ENCODE measurements around the gene HJV.
"Not testable (repeated sequence)": the region's sequence is repeated elsewhere in the genome, so short reads cannot be mapped to it uniquely, and the experiment has no call there.

HJV gene, protein sequence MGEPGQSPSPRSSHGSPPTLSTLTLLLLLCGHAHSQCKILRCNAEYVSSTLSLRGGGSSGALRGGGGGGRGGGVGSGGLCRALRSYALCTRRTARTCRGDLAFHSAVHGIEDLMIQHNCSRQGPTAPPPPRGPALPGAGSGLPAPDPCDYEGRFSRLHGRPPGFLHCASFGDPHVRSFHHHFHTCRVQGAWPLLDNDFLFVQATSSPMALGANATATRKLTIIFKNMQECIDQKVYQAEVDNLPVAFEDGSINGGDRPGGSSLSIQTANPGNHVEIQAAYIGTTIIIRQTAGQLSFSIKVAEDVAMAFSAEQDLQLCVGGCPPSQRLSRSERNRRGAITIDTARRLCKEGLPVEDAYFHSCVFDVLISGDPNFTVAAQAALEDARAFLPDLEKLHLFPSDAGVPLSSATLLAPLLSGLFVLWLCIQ

DNA sequence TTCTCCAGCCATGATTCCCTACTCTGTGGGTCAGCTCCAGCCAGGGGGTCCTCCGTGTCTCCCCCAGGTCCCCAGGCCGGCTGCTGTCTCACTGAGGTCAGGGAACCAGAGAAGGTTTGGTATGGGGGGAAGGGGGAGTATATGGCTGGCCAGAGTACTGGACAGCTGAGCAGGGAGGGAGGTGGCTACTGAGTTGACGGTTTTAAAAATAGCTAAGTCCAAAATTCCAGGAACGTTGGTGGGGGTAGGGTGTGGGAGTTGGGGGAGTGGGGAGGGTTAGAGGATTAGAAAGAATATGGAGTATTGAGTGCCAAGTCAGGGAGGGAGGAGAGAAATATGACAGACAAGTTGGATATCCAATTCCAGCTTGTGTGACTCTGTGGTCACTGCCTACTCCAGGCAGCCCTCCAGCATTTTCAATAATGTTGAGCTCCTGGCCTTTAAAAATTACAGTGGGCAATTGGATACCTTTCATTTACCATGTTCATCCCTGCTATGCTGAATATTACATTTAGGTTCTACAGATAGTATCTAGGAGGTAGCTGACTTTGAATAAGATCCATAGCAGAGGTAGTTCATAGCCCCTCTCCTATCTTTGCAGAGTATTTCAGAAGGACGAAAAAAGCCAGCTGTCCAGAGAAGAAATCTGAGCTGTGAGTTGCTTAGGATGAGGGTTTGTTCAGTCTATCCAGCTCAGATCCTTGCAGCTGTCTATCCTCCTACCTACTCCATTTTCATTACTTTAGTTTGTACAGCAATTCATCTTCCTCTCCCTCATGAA, at the start of gene HJV:
Gene HJV, minus strand, starts transcription at position 114 of the 781 bp plus-strand sequence. CDS start 1,504 bp downstream, outside the sequence.
- no peak for DNase-seq (ENCODE audit: low read depth in 2 of 2)

DNA sequence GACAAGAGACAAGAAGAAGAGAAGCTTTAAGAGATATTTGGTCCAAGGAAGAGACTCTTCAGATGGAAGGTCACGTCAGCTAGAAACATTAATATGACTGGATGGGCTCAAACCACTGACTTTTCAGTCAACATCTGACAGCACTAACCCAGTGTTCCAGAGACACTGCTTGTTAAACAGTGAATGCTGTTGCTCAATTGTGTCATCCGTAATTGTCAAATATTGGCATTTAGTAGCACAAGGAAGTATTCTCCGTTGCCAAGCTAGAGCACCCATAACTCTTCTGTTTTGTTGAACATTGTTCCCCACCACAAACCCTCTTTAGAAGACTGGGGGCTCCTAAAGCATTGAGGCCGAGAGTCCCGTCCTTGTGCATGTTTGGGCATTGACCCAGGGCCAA, 37.6 kb upstream of the HJV start:
- DNase-seq (ENCODE audit: low read depth in 2 of 2), result not testable (repeated sequence)

DNA sequence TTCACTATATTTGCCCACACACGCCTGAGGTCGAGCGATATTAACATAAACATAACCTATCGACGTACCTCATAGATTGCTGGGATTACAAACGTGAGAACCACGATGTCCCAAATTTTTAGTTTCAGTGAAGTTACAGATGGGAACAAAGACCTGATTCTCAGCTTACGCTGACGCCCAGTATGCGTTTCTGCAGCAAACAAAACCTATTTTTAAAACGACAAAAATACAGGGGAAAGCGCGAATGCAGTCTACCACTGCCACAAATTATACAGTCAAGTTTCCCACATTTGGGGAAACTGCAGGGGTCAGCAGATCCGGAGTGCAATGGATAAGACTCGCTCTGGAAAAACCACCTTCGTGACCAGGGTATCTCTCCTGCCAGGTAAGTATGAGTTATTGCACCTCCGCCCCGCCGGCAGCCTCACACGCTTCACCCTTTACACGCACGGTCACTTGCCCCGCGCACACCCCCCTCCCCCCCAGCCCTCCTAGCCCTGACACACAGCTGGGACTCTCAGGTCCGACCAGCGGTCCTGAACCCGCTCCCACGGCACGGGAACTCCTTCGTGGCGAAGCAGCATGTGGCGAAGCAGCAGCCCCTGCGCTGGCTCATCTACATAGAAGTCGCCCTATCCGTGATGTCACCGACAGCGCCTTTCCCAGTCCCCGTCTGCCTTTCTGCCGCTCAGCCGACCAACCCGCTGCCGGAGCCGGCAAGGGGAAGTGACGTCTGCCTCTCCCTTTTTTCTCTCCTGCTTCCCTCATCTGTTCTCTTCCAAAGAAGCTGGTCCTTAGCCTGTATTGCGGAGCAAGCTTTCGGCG, 30.5 kb upstream of the HJV start:
- peak; percentile 60 to 61 for DNase-seq (ENCODE audit: low read depth in 2 of 2)

DNA sequence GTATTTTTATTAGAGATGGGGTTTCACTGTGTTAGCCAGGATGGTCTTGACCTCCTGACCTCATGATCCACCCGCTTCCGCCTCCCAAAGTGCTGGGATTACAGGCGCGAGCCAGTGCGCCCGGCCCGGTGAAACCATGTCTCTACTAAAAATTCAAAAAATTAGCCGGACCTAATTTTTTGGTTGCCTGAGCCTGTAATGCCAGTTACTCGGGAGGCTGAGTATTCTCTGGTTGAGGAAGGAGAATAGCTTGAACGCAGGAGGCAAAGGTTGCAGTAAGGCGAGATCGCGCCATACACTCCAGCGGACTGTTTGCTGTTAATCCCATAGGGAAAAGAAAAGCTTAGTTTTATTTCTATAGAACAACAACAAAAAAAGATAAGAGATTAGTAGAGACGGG, 29.9 kb upstream of the HJV start:
- DNase-seq (ENCODE audit: low read depth in 2 of 2), result no peak

DNA sequence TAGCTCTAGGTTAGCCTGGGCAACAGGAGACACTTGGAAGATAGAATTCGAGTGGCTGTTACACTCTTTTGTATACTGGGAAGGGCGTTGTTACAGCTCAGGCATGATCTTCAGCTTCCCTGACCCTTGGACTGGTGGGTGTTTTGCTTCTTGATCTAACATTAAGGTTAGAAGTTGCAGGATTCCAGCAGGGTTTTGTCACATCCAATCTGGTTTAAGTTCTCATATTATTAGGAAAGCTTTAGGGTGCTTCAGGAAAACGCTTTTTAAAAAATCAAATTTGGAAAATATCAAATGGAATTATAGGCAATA, 29.1 kb upstream of the HJV start:
- not testable (repeated sequence) for DNase-seq (ENCODE audit: low read depth in 2 of 2)

DNA sequence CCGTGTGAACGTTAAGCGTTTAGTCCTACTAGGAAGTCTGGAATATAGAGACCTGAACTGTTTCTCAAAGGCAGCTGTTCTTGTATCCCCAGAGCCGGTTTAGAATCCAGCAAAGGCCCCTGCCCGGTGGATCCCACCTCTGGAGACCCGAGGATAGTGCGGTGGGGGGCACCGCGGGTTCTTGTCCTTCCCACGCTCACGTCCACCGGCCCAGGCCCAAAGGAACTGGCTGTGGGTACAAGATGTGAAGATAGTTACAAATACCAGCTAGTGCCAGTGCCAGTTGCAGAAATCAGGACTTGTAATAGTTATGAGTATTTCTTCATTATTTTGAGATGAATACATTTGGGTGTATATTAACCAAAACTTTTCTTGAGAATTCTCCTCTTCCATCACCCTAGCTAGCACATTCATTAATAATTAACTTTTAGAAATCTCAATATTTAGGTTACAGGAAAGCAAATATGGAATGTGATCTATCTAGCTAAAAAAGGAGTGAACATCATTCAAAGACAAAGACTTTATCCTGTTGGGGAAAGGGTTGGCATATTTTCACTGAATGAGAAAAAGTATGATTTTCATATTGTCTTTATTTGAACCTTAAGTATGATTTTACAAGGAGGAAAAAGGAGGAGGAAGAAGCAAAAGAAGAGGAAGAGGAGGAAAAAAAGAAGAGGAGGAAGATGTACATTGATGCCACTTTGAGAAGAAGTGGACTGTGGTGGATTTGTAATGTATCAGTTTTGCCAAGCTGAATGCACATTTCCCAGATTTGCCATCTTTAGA, 28.5 kb upstream of the HJV start:
- not testable (repeated sequence) for DNase-seq (ENCODE audit: low read depth in 2 of 2)

DNA sequence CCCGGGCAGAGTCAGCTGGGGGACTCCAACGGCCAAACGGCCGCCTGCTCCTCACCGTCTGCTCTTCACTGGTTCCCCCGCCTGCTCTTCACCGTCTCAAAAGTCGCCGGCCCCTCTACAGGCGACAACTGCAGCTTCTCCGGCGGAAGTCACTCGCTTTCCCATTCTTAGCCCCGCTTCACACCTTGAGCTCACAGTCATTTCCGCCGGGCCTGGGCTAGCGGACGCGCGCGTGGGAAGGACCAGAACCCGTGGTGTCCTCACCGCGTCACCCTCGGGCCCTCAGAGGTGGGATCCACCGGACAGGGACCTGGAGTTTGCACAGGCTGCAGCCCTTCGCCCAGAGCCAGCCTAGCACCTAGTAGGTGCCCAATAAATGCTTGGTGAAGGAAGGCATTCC, 27.9 kb upstream of the HJV start:
- no peak for DNase-seq (ENCODE audit: low read depth in 2 of 2)

DNA sequence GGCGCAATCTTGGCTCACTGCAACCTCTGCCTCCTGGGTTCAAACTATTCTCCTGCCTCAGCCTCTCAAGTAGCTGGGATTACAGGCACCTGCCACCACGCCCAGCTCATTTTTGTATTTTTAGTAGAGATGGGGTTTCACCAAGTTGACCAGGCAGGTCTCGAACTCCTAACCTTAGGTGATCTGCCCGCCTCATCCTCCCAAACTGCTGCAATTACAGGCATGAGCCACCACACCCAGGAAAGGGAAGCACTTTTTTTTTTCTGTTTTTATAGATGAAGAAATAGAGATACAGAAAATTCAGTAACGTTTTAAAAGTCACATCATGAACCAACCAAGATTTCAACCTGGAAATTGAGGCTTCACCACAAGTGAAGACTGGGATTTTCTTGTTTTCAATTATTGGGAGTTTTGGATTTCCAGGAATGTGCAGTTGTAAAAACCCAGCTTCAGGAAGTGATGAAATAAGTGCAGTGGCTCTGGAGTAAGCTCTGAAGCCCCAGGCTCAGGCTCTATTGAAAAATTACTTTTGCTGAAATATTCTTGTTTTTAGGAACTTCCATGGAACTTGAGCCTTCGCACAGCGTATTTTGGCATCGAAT, 27.1 kb upstream of the HJV start:
- DNase-seq (ENCODE audit: low read depth in 2 of 2), result not testable (repeated sequence)

DNA sequence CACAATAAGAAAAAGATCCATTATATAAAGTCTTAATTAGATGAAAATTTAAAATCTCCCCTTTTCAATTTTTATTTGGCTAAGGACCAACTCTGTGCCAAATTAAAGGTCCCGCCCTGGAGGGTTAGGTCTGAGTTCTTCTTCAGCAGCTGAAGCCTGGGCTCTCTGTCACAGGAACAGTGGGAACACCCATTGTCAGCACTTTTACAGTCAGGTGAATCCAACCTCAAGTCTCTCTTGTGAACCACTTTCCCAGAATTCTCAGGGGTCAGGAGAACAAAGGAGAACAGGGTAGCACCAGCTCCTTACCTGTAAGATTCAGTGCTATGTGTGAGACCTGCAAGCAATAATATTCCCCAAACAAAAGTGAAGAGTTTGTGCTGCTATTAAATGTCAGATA, 25.1 kb upstream of the HJV start:
- DNase-seq (ENCODE audit: low read depth in 2 of 2), result no peak

DNA sequence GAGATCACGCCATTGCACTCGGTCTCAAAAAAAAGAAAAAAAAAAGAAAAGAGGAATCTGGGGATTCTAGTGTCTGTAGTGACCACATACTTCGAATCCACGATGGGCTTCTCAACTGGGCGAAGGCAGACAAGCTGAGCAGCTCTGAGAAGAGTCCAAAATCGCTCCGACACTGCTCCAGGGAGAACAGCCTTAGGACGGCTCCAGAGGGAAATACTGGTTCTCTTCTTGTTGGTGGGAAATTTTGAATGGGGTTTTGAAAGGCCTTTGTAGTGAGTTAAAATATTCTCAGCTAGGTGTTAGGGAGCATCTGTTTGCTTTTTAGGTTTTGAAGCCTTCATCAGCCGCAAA, 18.3 kb upstream of the HJV start:
- DNase-seq (ENCODE audit: low read depth in 2 of 2), result no peak

DNA sequence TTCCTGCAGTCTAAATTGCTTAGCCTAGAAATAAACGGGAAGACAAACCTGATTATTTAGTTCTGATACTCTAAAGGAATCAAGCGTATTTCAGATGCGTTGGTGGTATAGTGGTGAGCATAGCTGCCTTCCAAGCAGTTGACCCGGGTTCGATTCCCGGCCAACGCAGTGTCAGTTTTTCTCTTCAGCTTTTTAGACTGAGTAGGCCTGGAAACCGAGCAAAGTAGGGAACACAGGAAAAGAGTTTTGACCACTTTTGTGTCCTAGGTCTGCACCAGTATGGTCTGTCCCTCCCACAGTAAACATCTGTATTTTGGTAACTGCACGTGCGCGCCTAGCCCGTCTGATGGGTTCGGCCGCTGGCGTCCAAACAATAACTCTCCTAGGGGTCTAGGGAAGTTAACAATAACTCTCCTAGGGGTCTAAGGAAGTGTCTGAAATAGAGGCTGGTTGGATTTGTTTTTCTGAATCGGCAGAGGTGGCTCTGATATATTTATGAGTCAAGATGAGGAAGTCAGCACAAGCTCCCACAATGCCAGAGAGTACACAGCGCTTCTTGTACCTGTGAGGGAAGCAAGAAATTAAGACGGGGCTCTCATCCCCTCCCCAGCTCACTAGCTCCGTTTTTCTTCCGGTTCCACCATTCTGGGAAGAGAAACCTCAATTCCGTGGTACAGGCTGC, 15.6 kb upstream of the HJV start:
- peak; percentile 63 to 69 for DNase-seq (ENCODE audit: low read depth in 2 of 2)

DNA sequence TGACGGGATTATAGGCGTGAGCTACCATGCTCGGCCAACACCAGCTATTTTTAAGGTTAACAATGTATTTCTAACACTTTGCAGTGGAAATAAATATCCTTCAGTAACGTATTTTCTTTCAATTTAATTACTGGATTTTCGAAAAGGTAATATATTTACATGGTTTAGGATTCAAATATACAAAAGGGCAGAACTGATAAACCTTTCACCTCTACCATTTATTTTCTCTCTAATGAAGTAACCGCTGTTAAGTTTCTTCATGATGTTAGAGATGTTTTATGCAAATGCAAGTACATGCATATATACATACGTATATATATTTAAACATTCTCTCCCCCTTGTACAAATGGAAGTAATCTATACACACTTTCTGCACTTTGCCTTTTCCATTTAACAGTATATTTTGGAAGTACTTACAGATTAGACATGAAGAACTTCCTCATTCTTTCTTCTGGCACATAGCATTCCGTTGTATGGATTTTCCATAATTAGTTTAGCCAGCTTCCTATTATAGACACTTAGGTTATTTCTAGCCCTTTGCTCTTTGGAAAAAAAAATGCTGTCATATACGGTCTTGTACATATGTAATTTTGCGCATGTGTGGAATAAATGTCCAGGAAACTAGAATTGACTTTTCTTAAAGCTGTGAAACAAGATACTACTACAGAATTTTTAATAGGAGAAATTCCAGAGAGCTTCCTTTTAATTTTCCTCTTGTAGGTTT, 14.9 kb upstream of the HJV start:
- DNase-seq (ENCODE audit: low read depth in 2 of 2), result no peak

DNA sequence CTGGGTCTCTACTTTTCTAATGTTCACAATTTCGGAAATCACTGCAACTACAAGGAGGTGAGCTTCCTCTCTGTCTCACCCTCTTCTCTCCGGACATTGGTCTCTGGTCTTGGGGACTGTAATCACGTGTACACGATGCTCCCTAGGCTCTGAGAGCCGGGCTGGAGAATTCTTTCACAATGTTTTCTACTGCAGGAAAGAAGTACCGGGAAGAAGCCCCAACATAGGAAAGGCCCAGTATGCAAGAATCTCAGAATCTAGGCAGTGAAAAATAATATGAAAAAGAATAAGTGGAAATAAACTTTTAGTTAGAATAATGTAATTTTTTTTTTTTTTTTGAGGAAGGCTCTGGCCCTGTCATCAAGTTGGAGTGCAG, 13.5 kb upstream of the HJV start:
- no peak for DNase-seq (ENCODE audit: low read depth in 2 of 2)

DNA sequence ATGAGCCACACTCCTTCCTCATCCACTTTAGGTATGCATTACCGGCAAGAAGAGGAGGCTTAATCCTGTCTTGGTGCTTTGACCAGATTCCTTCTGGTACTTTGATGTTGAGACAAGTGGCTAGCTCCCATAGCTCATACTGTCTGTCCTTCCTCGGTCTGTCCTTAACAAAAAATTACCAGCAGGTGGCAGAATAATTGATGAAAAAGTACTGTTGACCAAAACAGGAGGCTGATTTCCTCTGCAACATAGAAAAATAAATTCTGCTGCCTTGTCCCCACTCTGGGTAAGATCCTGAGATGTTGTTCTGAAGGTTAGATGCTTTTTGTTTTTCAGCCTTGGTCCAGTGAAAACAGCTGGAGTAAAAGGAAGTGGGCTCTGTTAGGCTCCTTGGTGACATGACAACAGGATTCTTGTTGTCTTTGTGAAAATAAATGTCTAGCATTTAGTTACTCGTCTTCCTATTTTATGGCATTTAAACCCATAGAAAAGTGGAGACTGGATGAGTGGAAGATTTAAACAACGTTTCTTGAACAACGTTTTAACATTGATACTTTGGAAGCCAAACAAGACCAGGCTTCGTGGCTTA, 11.2 kb upstream of the HJV start:
- DNase-seq (ENCODE audit: low read depth in 2 of 2), result no peak

DNA sequence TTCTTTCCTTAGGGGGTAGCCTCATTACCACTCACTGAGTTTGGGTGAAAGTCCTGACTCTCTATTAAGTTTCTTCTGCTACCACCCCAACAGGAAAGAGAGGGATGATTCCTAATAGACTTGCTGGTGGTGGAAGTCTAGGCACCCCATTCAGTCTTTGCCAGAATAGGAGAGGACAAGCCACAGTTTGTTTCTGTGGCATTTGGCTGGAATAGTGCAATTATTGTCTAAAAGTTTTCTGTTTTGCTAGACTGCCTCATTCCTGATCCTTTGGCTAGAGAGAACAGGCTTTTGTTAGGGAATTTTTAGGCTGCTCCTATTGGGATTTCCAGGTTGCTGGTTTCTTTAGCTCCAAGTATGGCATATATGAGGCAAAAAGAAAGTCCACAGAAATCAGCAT, 9.9 kb upstream of the HJV start:
- no peak for DNase-seq (ENCODE audit: low read depth in 2 of 2)

DNA sequence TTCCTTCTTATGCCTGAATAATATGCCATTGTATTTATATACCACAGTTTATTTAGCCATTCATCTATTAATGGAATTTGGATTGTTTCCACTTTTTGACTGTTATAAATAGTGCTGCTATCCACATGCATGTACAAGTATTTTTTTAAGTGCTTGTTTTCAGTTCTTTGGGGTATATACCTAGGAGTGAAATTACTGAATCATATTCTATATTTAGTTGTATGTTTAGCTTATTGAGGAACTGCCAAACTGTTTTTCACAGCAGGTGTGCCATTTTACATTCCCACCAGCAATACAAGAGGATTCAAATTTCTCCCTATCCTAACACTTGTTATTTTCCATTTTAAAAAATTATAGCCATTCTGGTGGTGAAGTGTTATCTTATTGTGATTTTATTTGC, 7.6 kb upstream of the HJV start:
- DNase-seq (ENCODE audit: low read depth in 2 of 2), result no peak

DNA sequence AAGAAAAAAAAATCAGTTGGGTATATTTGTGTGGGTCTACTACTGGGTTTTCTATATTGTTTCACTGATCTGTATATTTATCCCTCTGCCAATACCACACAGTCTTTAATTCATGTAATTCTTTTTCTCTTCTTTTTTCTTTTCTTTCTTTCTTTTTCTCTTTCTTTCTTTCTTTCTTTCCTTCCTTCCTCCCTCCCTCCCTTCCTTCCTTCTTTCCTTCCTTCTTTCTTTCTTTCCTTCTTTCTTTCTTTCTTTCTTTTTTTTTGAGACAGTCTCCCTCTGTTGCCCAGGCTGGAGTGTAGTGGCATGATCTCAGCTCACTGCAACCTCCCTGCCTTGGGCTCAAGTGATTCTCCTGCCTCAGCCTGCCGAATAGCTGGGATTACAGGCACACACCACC, 5.1 kb upstream of the HJV start:
- not testable (repeated sequence) for DNase-seq (ENCODE audit: low read depth in 2 of 2)

DNA sequence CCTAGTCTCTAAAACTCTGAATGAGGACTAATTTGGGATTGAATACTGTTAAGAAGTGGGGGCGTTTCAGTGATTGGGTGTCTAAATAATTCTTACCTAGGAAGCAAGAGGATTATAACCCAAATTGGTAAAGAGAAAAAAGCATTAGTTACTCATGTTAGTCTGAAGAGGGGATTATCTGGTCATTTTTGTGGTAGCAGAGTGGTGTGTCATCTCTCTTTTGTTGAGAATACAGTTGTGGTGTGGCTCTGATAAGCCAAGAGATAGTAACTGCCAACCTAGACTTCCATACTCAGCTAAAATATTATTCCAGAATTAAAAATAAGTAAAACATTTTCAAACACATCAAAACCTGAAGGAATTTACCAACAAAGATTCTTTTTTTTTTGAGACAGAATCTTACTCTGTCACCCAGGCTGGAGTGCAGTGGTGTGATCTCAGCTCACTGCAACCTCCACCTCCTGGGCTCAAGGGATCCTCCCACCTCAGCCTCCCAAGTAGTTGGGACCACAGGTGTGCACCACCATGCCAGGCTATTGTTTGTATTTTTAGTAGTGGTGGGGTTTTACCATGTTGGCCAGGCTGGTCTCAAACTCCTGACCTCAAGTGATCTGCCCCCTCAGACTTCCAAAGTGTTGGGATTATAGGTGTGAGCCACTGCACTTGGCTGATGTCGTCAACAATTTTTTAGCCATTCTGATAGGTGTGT, 4.4 kb upstream of the HJV start:
- DNase-seq (ENCODE audit: low read depth in 2 of 2), result not testable (repeated sequence)
